HCT116 (cell line): Measurements from ENCODE around the gene THRAP3. TPM values are rescaled to one million over a fixed set of nuclear protein-coding genes. Genes with fewer than 3 reads are reported as not detected.

Experiments
- ATAC-seq: fragments of 200-7000 bp; cut with Tn5 transposase; 2 replicates; pipeline ENCODE4 v1.9.1; 2020; ENCODE audit warnings: mild to moderate bottlenecking, moderate library complexity
- BruUV-seq: library from RNA; stranded (reverse); fragments of 400-500 nt; replicated peaks from 2 replicates; lab custom pipeline; 2021; lab: Mats Ljungman, UMichigan
- CTCF ChIA-PET: fragments of 300-600 bp; sonication (Branson Sonifier 250); formaldehyde crosslinking; loops from one replicate; lab custom pipeline; 2021; ENCODE audit warnings: antibody characterized with exemption; lab: Charles Lee
- POLR2A ChIA-PET: fragments of 300-600, 350-600 bp; sonication (Branson Sonifier 250); formaldehyde crosslinking; loops from one replicate; lab custom pipeline; 2021; ENCODE audit warnings: antibody characterized with exemption; lab: Charles Lee
- RAD21 ChIA-PET, 2 experiments: fragments of 300-600 bp; sonication (Branson Sonifier 250); formaldehyde crosslinking; loops; one replicate each; lab custom pipeline; 2023; ENCODE audit warnings: low total read pairs in 2 of 2; ENCODE audit not compliant: uncharacterized antibody in 2 of 2, unreplicated experiment in 2 of 2, low non-redundant PET in 1 of 2; lab: Charles Lee
- DNase-seq: peaks from one replicate; pipeline ENCODE4 v3.0.0-alpha.2; 2010; ENCODE audit warnings: low read depth, low spot score
- H2AFZ ChIP-seq: fragments of 200-600 bp; shearing (Covaris generic), sonication (generic); 2 replicates; pipeline ENCODE4 v1.6.1; 2017; ENCODE audit warnings: low read depth, mixed run types, mixed read lengths, antibody characterized with exemption, low read length; ENCODE audit not compliant: poor library complexity, severe bottlenecking
- H3K27ac ChIP-seq: 2 replicates; pipeline ENCODE4 v1.5.1; 2012; ENCODE audit warnings: low read depth, low read length
- H3K27me3 ChIP-seq: fragments of 200-600 bp; sonication (generic); 2 replicates; pipeline ENCODE4 v1.6.1; 2016; ENCODE audit warnings: mixed run types, low read length, mixed read lengths; ENCODE audit not compliant: insufficient read depth
- H3K36me3 ChIP-seq, 2 experiments: fragments of 200-500 bp in 1 of 2; fragments of 200-600 bp in 1 of 2; sonication (Bioruptor generic) in 1 of 2; sonication (generic) in 1 of 2; 2 replicates each; pipeline versions ENCODE4 v1.5.1 to v1.6.1; 2014 to 2016; ENCODE audit warnings: low read length in 2 of 2, inconsistent platforms in 1 of 2, mixed read lengths in 1 of 2, mixed run types in 1 of 2; ENCODE audit not compliant: insufficient read depth in 2 of 2, control insufficient read depth in 1 of 2
- H3K4me1 ChIP-seq, 2 experiments: fragments of 200-600 bp in 1 of 2; sonication (generic) in 1 of 2; 2 replicates each; pipeline versions ENCODE4 v1.5.1 to v1.6.1; 2012 to 2017; ENCODE audit warnings: low read length in 2 of 2, inconsistent platforms in 1 of 2, mild to moderate bottlenecking in 1 of 2, mixed read lengths in 1 of 2, mixed run types in 1 of 2, moderate library complexity in 1 of 2; ENCODE audit not compliant: insufficient read depth in 2 of 2, control insufficient read depth in 1 of 2
- H3K4me2 ChIP-seq: fragments of 200-600 bp; sonication (generic); 2 replicates; pipeline ENCODE4 v1.6.1; 2017; ENCODE audit warnings: mixed run types, low read length, mixed read lengths
- H3K4me3 ChIP-seq, 2 experiments: fragments of 200-600 bp in 1 of 2; sonication (generic) in 1 of 2; replicated peaks in 1 of 2; 2 replicates each; pipeline ENCODE4 v1.5.1; 2011 to 2016; ENCODE audit warnings: low read length in 2 of 2, control low read depth in 1 of 2, low read depth in 1 of 2, mild to moderate bottlenecking in 1 of 2, mixed read lengths in 1 of 2, mixed run types in 1 of 2
- H3K79me2 ChIP-seq: fragments of 200-600 bp; sonication (generic); 2 replicates; pipeline ENCODE4 v1.6.1; 2017; ENCODE audit warnings: mild to moderate bottlenecking, mixed run types, low read length, moderate library complexity, mixed read lengths; ENCODE audit not compliant: insufficient read depth
- H3K9ac ChIP-seq: fragments of 200-600 bp; sonication (generic); 2 replicates; pipeline ENCODE4 v1.6.1; 2016; ENCODE audit warnings: low read length, mixed read lengths
- H3K9me2 ChIP-seq: fragments of 200-600 bp; sonication (generic), shearing (Covaris generic); 2 replicates; pipeline ENCODE4 v1.6.1; 2017; ENCODE audit warnings: mixed run types, mild to moderate bottlenecking, moderate library complexity; ENCODE audit not compliant: insufficient read depth
- H3K9me3 ChIP-seq, 2 experiments: fragments of 200-500 bp in 1 of 2; fragments of 200-600 bp in 1 of 2; sonication (Bioruptor generic) in 1 of 2; sonication (generic) in 1 of 2; 2 replicates each; pipeline ENCODE4 v1.6.1; 2014 to 2017; ENCODE audit warnings: low read length in 2 of 2, mixed read lengths in 2 of 2, inconsistent platforms in 1 of 2, low read depth in 1 of 2, mild to moderate bottlenecking in 1 of 2, mixed run types in 1 of 2, moderate library complexity in 1 of 2; ENCODE audit not compliant: control insufficient read depth in 1 of 2, insufficient read depth in 1 of 2
- H4K20me1 ChIP-seq: fragments of 200-600 bp; sonication (generic), shearing (Covaris generic); 2 replicates; pipeline ENCODE4 v1.6.1; 2017; ENCODE audit warnings: mixed run types, mild to moderate bottlenecking, moderate library complexity; ENCODE audit not compliant: insufficient read depth
- ATF3 ChIP-seq: IDR thresholded peaks from 2 replicates; pipeline ENCODE4 v1.6.1; 2012
- CEBPB ChIP-seq: IDR thresholded peaks from 2 replicates; pipeline ENCODE4 v1.6.1; 2012; ENCODE audit warnings: low read depth
- CTCF ChIP-seq, 3 experiments: fragments of 200-600 bp in 1 of 3; sonication (generic) in 1 of 3; IDR thresholded peaks in 2 of 3; conservative IDR thresholded peaks in 1 of 3; 2 replicates each; pipeline ENCODE4 v1.5.1; 2012 to 2017; ENCODE audit warnings: low read depth in 2 of 3, low read length in 2 of 3, antibody characterized with exemption in 1 of 3, borderline replicate concordance in 1 of 3, control low read depth in 1 of 3, mild to moderate bottlenecking in 1 of 3, mixed read lengths in 1 of 3, mixed run types in 1 of 3, moderate library complexity in 1 of 3; ENCODE audit not compliant: insufficient read depth in 1 of 3
- ELF1 ChIP-seq: IDR thresholded peaks from 2 replicates; pipeline ENCODE4 v1.6.1; 2012; ENCODE audit warnings: low read depth, borderline replicate concordance
- EZH2 ChIP-seq: fragments of 200-600 bp; sonication (generic); IDR thresholded peaks from 2 replicates; pipeline ENCODE4 v1.6.1; 2017; ENCODE audit warnings: antibody characterized with exemption, mixed run types
- EZH2phosphoT487 ChIP-seq: fragments of 200-600 bp; IDR thresholded peaks from 2 replicates; pipeline ENCODE4 v1.6.1; 2018; ENCODE audit warnings: antibody characterized with exemption, borderline replicate concordance
- FOSL1 ChIP-seq: IDR thresholded peaks from 2 replicates; pipeline ENCODE4 v1.6.1; 2012; ENCODE audit warnings: low read depth
- JUND ChIP-seq: IDR thresholded peaks from 2 replicates; pipeline ENCODE4 v1.6.1; 2012
- MAX ChIP-seq: IDR thresholded peaks from 2 replicates; pipeline ENCODE4 v1.6.1; 2012
- POLR2A ChIP-seq: IDR thresholded peaks from 2 replicates; pipeline ENCODE4 v1.7.0; 2011; ENCODE audit warnings: borderline replicate concordance; ENCODE audit not compliant: insufficient read depth, insufficient read length; ENCODE audit errors: extremely low read depth
- POLR2AphosphoS5 ChIP-seq: IDR thresholded peaks from 2 replicates; pipeline ENCODE4 v1.6.1; 2011; ENCODE audit warnings: mild to moderate bottlenecking, low read depth, low read length, moderate library complexity
- SIN3A ChIP-seq: IDR thresholded peaks from 2 replicates; pipeline ENCODE4 v1.6.1; 2012; ENCODE audit warnings: low read depth
- SP1 ChIP-seq: IDR thresholded peaks from 2 replicates; pipeline ENCODE4 v1.6.1; 2012; ENCODE audit warnings: low read depth
- SRF ChIP-seq: IDR thresholded peaks from 2 replicates; pipeline ENCODE4 v1.6.1; 2012; ENCODE audit warnings: low read depth
- TCF7L2 ChIP-seq: IDR thresholded peaks from 2 replicates; pipeline ENCODE4 v1.7.0; 2011; ENCODE audit warnings: borderline replicate concordance, inconsistent platforms; ENCODE audit not compliant: insufficient read depth, insufficient read length; ENCODE audit errors: extremely low read depth
- YY1 ChIP-seq: IDR thresholded peaks from 2 replicates; pipeline ENCODE4 v1.6.1; 2011; ENCODE audit warnings: low read length, low read depth, moderate library complexity, mild to moderate bottlenecking; ENCODE audit not compliant: insufficient replicate concordance; ENCODE audit errors: extremely low read depth
- ZBTB33 ChIP-seq: IDR thresholded peaks from 2 replicates; pipeline ENCODE4 v1.6.1; 2011; ENCODE audit warnings: mild to moderate bottlenecking, low read length, moderate library complexity; ENCODE audit not compliant: insufficient replicate concordance; ENCODE audit errors: extremely low read depth
- ZFX ChIP-seq: fragments of 450-650 bp; IDR thresholded peaks from 2 replicates; pipeline ENCODE4 v1.6.1; 2017
- ZNF274 ChIP-seq: fragments of 200-500 bp; sonication (Bioruptor generic); IDR thresholded peaks from 2 replicates; pipeline ENCODE4 v1.6.1; 2014; ENCODE audit warnings: mild to moderate bottlenecking, low read depth, low read length, inconsistent platforms
- intact Hi-C: fragments of 100-400 bp; cut with micrococcal nuclease; formaldehyde crosslinking; loops from 2 replicates; pipeline ENCODE4 v1.10.0; 2022
- total RNA-seq: library from RNA; stranded (reverse); gene quantifications from one replicate; pipeline ENCODE4 v1.2.1, GENCODE V29; 2021; ENCODE audit not compliant: unreplicated experiment

THRAP3 gene
- total RNA-seq, 1 experiment from 2014 or later: 144 TPM

- no peaks in the 10 kb centered on the region for H3K9me3 ChIP-seq
- no peak overlapping the region for H2AFZ ChIP-seq
- no peaks in the 10 kb centered on the region for H4K20me1 ChIP-seq
- RAD21 ChIA-PET: no interaction called here
- no peak overlapping the region for H3K9ac ChIP-seq
- H3K36me3 ChIP-seq: no peaks in the 10 kb centered on the region
- no peak overlapping the region for H3K4me3 ChIP-seq
- H3K27me3 ChIP-seq: no peaks in the 10 kb centered on the region
- H3K9me2 ChIP-seq: no peaks in the 10 kb centered on the region
- no peak overlapping the region for H3K27ac ChIP-seq
- no TSS peak for BruUV-seq
- POLR2A ChIA-PET: no interaction called here
- intact Hi-C loops: no loop called here
- CTCF ChIA-PET: no interaction called here
- peaks cover 4% of the 10 kb centered on the region; the same call in 1 of the 2 replicates for H3K79me2 ChIP-seq
- peaks cover 16 to 45% of the 10 kb centered on the region in 2 experiments for H3K4me1 ChIP-seq
- no peak overlapping the region for H3K4me2 ChIP-seq
- no peak for ATAC-seq
- no peak for DNase-seq
- TF ChIP-seq SIN3A (no peak), SRF (no peak), ELF1 (no peak), CEBPB (no peak), ZNF274 (no peak), ZBTB33 (no peak), YY1 (no peak), CTCF (IDR thresholded peaks at IDR 0.05 in 2 of 3, conservative IDR thresholded peaks at IDR 0.05 in 1 of 3; ENCODE audit: borderline replicate concordance in 1 of 3, insufficient read depth in 1 of 3, low read depth in 2 of 3, low read length in 2 of 3) (no peak), POLR2AphosphoS5 (no peak), ATF3 (no peak), FOSL1 (no peak), ZFX (no peak), MAX (no peak), EZH2phosphoT487 (no peak), TCF7L2 (no peak), SP1 (no peak), JUND (no peak), POLR2A (no peak), EZH2 (no peak)
Observed at GRCh38 chr1:36327421-36328087, 103.3 kb downstream of the THRAP3 start.
